Heart left ventricle (tissue), 13 donors: ENCODE data around the gene SHROOM3.

Source experiments
- CTCF ChIP-seq, 12 donors: fragments of 200-600 bp; sonication (generic) in 4 of 12; IDR thresholded peaks; one replicate each; pipeline versions ENCODE4 v1.5.0 to v1.8.0; 2018 to 2022; ENCODE audit warnings: antibody characterized with exemption in 12 of 12, mild to moderate bottlenecking in 5 of 12
- POLR2A ChIP-seq, 2 donors: fragments of 450-650 bp; IDR thresholded peaks; one replicate each; pipeline ENCODE4 v1.6.1; 2017; ENCODE audit warnings: antibody characterized with exemption in 2 of 2, mild to moderate bottlenecking in 2 of 2, moderate library complexity in 2 of 2
- donor health status: ischemic (EF 13 %, LVEDD 7.1; RV severe dilation, severe dysfunction).
- donor health status: DM: no; HTN: yes; CAD: no.
- donor health status: DM: no; HTN: no; CAD: no.
- donor health status: ischemic (EF 25% LVEDD 6.9; RV normal size, moderate dysfunction).
- donor health status: ischemic (EF 25% LVEDD 5.7; RV mildly dilated, moderate dysfunction).
- donor health status: ischemic (EF 35%, LVEDD 5.7; RV mildly dilated, moderate dysfunction).
- donor health status: nonischemic (EF 11% LVEDD 7.7; RV severe dilation, severe dysfunction).
- donor health status: DM: yes; HTN: yes; CAD: no.
- donor health status: PGD.
- donor health status: ischemic (EF 29% LVEDD 5.4; RV normal size, mild dysfunction).
- donor health status: nonischemic (EF 23%, LVEDD 6.1; RV moderate dilation, normal function).

- TF ChIP-seq CTCF (IDR thresholded peaks at IDR 0.05) (no peak), POLR2A (IDR thresholded peaks at IDR 0.05) (no peak)
Measured at GRCh38 chr4:76564123-76564915, 129.3 kb downstream of the SHROOM3 start.
